ENCODE results near the gene MARK2. TPM values are rescaled to one million over a fixed set of nuclear protein-coding genes. Genes with fewer than 3 reads are reported as not detected.

Gene MARK2
- total and polyA plus RNA-seq, 2 experiments from 2014 or later, result 8.9 to 15.8 TPM

GRCh38 chr11:63869683-63870082 lies 30.8 kb downstream of the MARK2 start:
- no peak overlapping the region for H3K4me3 ChIP-seq
- DNase-seq, result no peak
- 95 to 96% methylated on average over 8 of the region's 8 CpGs for WGBS, 2 experiments (ENCODE audit: low coverage in 1 of 2, low lambda C conversion rate in 2 of 2, missing lambda C conversion rate in 2 of 2)
- no peak overlapping the region for H3K9ac ChIP-seq
- no peaks in the 10 kb centered on the region for H3K9me2 ChIP-seq (ENCODE audit: insufficient read depth)
- no peaks in the 10 kb centered on the region for H3K9me3 ChIP-seq (ENCODE audit: low read depth)
- no peak for TF ChIP-seq EZH2phosphoT487 (IDR thresholded peaks at IDR 0.05; ENCODE audit: insufficient read depth, low read depth)
- TF ChIP-seq EZH2 (IDR thresholded peaks at IDR 0.05; ENCODE audit: insufficient read depth, poor library complexity, severe bottlenecking), result no peak
- H4K20me1 ChIP-seq (ENCODE audit: insufficient read depth), result peaks cover 15% of the 10 kb centered on the region
- in situ Hi-C loops (cut with MboI), result no loop called here
- peaks cover 30% of the 10 kb centered on the region for H3F3A ChIP-seq (ENCODE audit: insufficient read depth)
- no peak overlapping the region for H3K27ac ChIP-seq
- no peaks in the 10 kb centered on the region for H3K27me3 ChIP-seq (replicated peaks; ENCODE audit: insufficient read depth)
- no peak overlapping the region for H2AFZ ChIP-seq
- H3K79me2 ChIP-seq (ENCODE audit: insufficient read depth), result peaks cover 87% of the 10 kb centered on the region
- peaks cover 34% of the 10 kb centered on the region for H3K4me1 ChIP-seq (ENCODE audit: insufficient read depth)
- no peak overlapping the region for H3K4me2 ChIP-seq (ENCODE audit: unreplicated experiment)
- no peaks in the 10 kb centered on the region for H3K36me3 ChIP-seq (ENCODE audit: low read depth)

- Histone ChIP-seq H4K20me1 (ENCODE audit: insufficient read depth) (peaks cover 16% of the 10 kb centered on the region), H3K9ac (peak overlapping the region; percentile 25; the same call in 1 of the 2 replicates), H3K36me3 (ENCODE audit: low read depth) (no peaks in the 10 kb centered on the region), H3K27ac (peak overlapping the region; percentile 17; the same call in 1 of the 2 replicates), H3K4me3 (no peak overlapping the region), H2AFZ (no peak overlapping the region), H3K79me2 (ENCODE audit: insufficient read depth) (peaks cover 87% of the 10 kb centered on the region), H3F3A (ENCODE audit: insufficient read depth) (peaks cover 30% of the 10 kb centered on the region), H3K4me1 (ENCODE audit: insufficient read depth) (peaks cover 34% of the 10 kb centered on the region), H3K27me3 (replicated peaks; ENCODE audit: insufficient read depth) (no peaks in the 10 kb centered on the region), H3K9me2 (ENCODE audit: insufficient read depth) (no peaks in the 10 kb centered on the region), H3K4me2 (ENCODE audit: unreplicated experiment) (no peak overlapping the region), H3K9me3 (ENCODE audit: low read depth) (no peaks in the 10 kb centered on the region)
- peak; percentile 36 for DNase-seq
- WGBS, 2 experiments (ENCODE audit: low coverage in 1 of 2, low lambda C conversion rate in 2 of 2, missing lambda C conversion rate in 2 of 2), result 38 to 39% methylated on average over 14 of the region's 14 CpGs
- TF ChIP-seq EZH2 (IDR thresholded peaks at IDR 0.05; ENCODE audit: insufficient read depth, poor library complexity, severe bottlenecking), result no peak
- TF ChIP-seq EZH2phosphoT487 (IDR thresholded peaks at IDR 0.05; ENCODE audit: insufficient read depth, low read depth), result no peak
- in situ Hi-C loops (cut with MboI), result no loop called here
These were observed 31.6 kb downstream of the MARK2 start for GRCh38 chr11:63870351-63871140.

GRCh38 chr11:63871962-63872799 lies 33.3 kb downstream of the MARK2 start:
- in situ Hi-C loops (cut with MboI), result no loop called here

GRCh38 chr11:63872800-63873197 lies 33.9 kb downstream of the MARK2 start:
- H3K79me2 ChIP-seq (ENCODE audit: insufficient read depth), result peaks cover 87% of the 10 kb centered on the region
- H3F3A ChIP-seq (ENCODE audit: insufficient read depth), result peaks cover 29% of the 10 kb centered on the region
- no peaks in the 10 kb centered on the region for H3K9me3 ChIP-seq (ENCODE audit: low read depth)
- H3K4me2 ChIP-seq (ENCODE audit: unreplicated experiment), result no peak overlapping the region
- WGBS, 2 experiments (ENCODE audit: low coverage in 1 of 2, low lambda C conversion rate in 2 of 2, missing lambda C conversion rate in 2 of 2), result 82 to 95% methylated on average over 5 of the region's 5 CpGs
- TF ChIP-seq EZH2phosphoT487 (IDR thresholded peaks at IDR 0.05; ENCODE audit: insufficient read depth, low read depth), result no peak
- TF ChIP-seq EZH2 (IDR thresholded peaks at IDR 0.05; ENCODE audit: insufficient read depth, poor library complexity, severe bottlenecking), result no peak
- H3K27ac ChIP-seq, result no peak overlapping the region
- H3K27me3 ChIP-seq (replicated peaks; ENCODE audit: insufficient read depth), result no peaks in the 10 kb centered on the region
- H3K9me2 ChIP-seq (ENCODE audit: insufficient read depth), result no peaks in the 10 kb centered on the region
- H3K4me1 ChIP-seq (ENCODE audit: insufficient read depth), result peaks cover 28% of the 10 kb centered on the region
- no peak overlapping the region for H3K9ac ChIP-seq
- in situ Hi-C loops (cut with MboI), result no loop called here
- no peaks in the 10 kb centered on the region for H3K36me3 ChIP-seq (ENCODE audit: low read depth)
- H2AFZ ChIP-seq, result no peak overlapping the region
- H4K20me1 ChIP-seq (ENCODE audit: insufficient read depth), result peaks cover 21% of the 10 kb centered on the region
- no peak for DNase-seq
- H3K4me3 ChIP-seq, result no peak overlapping the region

More at GRCh38 chr11:63871962-63872799, 33.3 kb downstream of the MARK2 start:
- Histone ChIP-seq H3K36me3 (ENCODE audit: low read depth) (no peaks in the 10 kb centered on the region), H4K20me1 (ENCODE audit: insufficient read depth) (peaks cover 21% of the 10 kb centered on the region), H3K4me1 (ENCODE audit: insufficient read depth) (peaks cover 28% of the 10 kb centered on the region), H3K27ac (peak overlapping the region; percentile 47), H3K79me2 (ENCODE audit: insufficient read depth) (peaks cover 87% of the 10 kb centered on the region), H3F3A (ENCODE audit: insufficient read depth) (peaks cover 30% of the 10 kb centered on the region), H3K9me3 (ENCODE audit: low read depth) (no peaks in the 10 kb centered on the region), H3K9me2 (ENCODE audit: insufficient read depth) (no peaks in the 10 kb centered on the region), H3K27me3 (replicated peaks; ENCODE audit: insufficient read depth) (no peaks in the 10 kb centered on the region), H3K9ac (0 out of 2 replicates have a peak overlapping the region, but pooled peaks have one; percentile 22), H3K4me3 (peak overlapping the region; percentile 42; the same call in 1 of the 2 replicates), H2AFZ (no peak overlapping the region), H3K4me2 (ENCODE audit: unreplicated experiment) (peak overlapping the region; percentile 60)
- DNase-seq, result peak; percentile 98
- TF ChIP-seq EZH2phosphoT487 (IDR thresholded peaks at IDR 0.05; ENCODE audit: insufficient read depth, low read depth), result 0 out of 2 replicates have a peak, but pooled peaks have one; percentile 36
- no peak for TF ChIP-seq EZH2 (IDR thresholded peaks at IDR 0.05; ENCODE audit: insufficient read depth, poor library complexity, severe bottlenecking)
- WGBS, 2 experiments (ENCODE audit: low coverage in 1 of 2, low lambda C conversion rate in 2 of 2, missing lambda C conversion rate in 2 of 2), result 9 to 23% methylated on average over 9 to 11 of the region's 11 CpGs
